ENCODE measurements around the gene PGBD1.

Gene PGBD1, protein sequence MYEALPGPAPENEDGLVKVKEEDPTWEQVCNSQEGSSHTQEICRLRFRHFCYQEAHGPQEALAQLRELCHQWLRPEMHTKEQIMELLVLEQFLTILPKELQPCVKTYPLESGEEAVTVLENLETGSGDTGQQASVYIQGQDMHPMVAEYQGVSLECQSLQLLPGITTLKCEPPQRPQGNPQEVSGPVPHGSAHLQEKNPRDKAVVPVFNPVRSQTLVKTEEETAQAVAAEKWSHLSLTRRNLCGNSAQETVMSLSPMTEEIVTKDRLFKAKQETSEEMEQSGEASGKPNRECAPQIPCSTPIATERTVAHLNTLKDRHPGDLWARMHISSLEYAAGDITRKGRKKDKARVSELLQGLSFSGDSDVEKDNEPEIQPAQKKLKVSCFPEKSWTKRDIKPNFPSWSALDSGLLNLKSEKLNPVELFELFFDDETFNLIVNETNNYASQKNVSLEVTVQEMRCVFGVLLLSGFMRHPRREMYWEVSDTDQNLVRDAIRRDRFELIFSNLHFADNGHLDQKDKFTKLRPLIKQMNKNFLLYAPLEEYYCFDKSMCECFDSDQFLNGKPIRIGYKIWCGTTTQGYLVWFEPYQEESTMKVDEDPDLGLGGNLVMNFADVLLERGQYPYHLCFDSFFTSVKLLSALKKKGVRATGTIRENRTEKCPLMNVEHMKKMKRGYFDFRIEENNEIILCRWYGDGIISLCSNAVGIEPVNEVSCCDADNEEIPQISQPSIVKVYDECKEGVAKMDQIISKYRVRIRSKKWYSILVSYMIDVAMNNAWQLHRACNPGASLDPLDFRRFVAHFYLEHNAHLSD

DNA sequence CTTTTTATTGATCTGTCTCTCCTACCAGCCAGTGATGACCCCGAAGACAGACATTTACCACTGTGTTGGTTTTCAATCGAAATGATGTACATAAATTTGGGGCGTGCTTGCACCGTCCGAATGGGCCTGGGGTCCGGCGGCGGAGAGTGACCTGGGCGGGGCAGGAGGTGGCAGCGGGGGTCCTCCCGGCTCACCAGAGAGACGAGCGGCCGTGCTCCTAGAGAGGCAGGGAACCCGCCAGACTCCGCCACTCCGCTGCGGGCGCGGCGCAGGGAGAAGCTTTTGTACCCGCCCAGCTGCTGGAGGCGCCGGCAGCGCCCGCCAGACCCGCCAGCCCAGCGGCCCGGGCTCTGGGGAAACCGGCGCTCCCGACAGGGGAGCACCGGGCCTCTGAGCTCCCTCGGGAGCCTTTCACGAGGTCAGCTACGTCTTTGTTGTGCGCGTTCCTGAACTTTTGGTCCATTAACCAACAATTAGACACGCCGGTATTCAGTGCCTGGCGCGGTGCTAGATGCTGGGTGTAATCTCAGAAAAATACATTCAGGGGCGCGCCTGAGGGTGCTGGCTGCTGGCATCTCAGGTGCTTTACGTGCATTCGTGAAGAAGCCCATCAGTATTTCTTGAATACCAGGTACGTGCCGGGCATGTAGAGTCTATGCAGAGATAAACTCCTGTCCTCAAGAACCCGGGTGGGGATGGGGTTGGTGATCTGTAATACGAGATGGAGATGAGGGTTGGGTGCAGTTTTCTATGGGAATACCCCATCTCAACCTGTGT, at the start of gene PGBD1:
PGBD1 (plus strand) TSS at position 285 of the 777 bp plus-strand sequence. CDS start 2,242 bp downstream, outside the sequence.
- peak within 1 kb of the TSS; percentile 83 for H3K4me3 ChIP-seq (ENCODE audit: control insufficient read depth, low read depth, low read length)
- TF ChIP-seq, protein P1, sequence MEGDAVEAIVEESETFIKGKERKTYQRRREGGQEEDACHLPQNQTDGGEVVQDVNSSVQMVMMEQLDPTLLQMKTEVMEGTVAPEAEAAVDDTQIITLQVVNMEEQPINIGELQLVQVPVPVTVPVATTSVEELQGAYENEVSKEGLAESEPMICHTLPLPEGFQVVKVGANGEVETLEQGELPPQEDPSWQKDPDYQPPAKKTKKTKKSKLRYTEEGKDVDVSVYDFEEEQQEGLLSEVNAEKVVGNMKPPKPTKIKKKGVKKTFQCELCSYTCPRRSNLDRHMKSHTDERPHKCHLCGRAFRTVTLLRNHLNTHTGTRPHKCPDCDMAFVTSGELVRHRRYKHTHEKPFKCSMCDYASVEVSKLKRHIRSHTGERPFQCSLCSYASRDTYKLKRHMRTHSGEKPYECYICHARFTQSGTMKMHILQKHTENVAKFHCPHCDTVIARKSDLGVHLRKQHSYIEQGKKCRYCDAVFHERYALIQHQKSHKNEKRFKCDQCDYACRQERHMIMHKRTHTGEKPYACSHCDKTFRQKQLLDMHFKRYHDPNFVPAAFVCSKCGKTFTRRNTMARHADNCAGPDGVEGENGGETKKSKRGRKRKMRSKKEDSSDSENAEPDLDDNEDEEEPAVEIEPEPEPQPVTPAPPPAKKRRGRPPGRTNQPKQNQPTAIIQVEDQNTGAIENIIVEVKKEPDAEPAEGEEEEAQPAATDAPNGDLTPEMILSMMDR (conservative IDR thresholded peaks at IDR 0.05; ENCODE audit: control insufficient read depth, insufficient read depth, low read depth, low read length), result no peak
- peak; percentile 74 for DNase-seq (ENCODE audit: low read depth)

DNA sequence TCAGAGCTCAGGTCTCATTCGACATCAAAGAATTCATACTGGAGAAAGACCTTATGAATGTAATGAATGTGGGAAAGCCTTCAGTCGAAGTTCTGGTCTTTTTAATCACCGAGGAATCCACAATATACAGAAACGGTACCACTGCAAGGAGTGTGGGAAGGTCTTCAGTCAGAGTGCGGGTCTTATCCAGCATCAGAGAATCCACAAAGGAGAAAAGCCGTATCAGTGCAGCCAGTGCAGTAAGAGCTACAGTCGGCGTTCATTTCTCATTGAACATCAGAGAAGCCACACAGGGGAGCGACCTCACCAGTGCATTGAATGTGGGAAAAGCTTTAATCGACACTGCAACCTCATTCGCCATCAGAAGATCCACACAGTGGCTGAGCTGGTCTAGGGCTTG, 48.6 kb upstream of the PGBD1 start:
- TF ChIP-seq, protein P1 (conservative IDR thresholded peaks at IDR 0.05; ENCODE audit: control insufficient read depth, insufficient read depth, low read depth, low read length), result no peak
- H3K4me3 ChIP-seq (ENCODE audit: control insufficient read depth, low read depth, low read length), result no peak overlapping the region
- no peak for DNase-seq (ENCODE audit: low read depth)

DNA sequence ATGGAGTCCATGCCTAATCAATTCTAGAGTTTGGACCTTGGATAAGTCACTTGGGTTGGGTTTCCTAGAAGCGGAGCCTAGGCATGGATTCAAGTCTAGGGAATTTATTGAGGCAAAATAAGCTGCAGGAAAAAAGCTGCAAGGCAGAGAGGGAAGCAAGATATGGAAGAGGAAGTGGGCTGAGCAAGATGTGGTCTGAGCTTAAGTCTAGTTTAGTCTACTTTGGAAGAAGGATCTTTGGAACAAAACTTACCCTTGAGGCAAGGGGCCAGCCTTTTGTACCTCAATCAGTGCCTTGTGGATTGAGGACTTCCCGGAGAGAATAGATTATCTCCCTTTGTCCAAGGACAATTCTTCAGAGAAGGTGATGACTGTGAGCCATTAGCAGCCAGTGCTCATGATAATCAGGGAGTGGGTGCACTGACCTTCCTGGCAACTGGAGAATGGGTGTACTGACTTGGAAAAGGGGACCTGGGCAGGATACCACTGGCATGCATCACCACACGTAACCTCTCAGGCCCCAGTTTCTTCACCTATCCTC, 45.4 kb upstream of the PGBD1 start:
- H3K4me3 ChIP-seq (ENCODE audit: control insufficient read depth, low read depth, low read length), result no peak overlapping the region
- TF ChIP-seq, protein P1 (conservative IDR thresholded peaks at IDR 0.05; ENCODE audit: control insufficient read depth, insufficient read depth, low read depth, low read length), result no peak
- DNase-seq (ENCODE audit: low read depth), result no peak

DNA sequence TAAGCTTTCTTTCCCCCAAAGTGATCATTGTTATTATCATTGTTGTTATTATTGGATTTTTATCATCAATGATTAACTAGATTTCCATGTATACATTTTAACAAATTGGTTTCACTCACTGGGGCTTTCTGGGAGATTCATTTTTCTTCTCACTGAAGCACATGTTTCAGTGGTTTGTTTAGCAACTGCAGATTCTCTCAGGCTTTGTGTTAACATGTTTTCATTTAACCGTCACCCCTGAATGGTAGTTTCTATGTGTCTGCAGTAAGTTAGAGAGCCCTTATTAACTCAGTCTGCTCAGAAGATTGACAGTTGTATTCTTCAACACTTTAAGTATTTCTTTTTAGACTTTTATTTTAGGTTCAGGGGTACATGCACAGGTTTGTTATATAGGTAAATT, 41.7 kb upstream of the PGBD1 start:
- DNase-seq (ENCODE audit: low read depth), result no peak
- TF ChIP-seq, protein P1 (conservative IDR thresholded peaks at IDR 0.05; ENCODE audit: control insufficient read depth, insufficient read depth, low read depth, low read length), result no peak
- no peak overlapping the region for H3K4me3 ChIP-seq (ENCODE audit: control insufficient read depth, low read depth, low read length)

DNA sequence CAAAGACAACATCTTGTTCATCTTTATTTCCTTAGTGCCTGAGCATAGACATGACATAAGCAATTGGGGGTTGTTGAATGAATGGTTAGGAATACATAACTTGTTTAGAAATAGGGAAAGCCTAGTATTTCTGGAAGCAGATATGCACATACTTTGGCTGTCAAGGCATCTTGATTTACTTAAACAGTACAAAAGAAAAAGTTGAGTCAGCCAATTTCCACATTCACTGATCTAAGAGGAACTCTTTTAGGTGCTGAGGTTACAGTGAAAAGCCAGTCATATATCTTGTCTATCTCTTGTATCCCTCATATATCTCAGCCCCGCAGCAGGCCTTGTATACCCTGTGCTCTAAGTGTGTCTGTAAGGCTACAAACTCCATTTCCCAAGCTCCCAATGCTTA, 40.9 kb upstream of the PGBD1 start:
- TF ChIP-seq, protein P1 (conservative IDR thresholded peaks at IDR 0.05; ENCODE audit: control insufficient read depth, insufficient read depth, low read depth, low read length), result no peak
- H3K4me3 ChIP-seq (ENCODE audit: control insufficient read depth, low read depth, low read length), result no peak overlapping the region
- no peak for DNase-seq (ENCODE audit: low read depth)

DNA sequence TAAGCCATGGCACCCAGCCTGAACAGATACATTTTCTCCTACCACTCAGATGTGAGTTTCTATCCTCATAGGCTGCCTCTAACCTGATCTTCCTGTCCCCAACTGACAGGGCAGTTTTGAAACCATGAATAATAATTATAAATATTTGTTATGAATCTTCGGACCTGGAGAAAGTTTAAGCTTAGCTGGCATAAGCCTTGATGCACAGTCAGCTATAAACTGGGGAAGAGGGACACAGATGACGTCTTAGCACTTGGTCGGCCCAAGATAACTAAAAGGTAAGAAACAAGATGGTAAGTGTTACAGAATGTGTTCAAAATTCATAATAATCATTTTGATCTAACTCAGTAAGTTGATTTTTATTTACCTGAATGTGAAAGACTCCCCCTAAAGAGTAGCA, 37.4 kb upstream of the PGBD1 start:
- DNase-seq (ENCODE audit: low read depth), result no peak
- TF ChIP-seq, protein P1 (conservative IDR thresholded peaks at IDR 0.05; ENCODE audit: control insufficient read depth, insufficient read depth, low read depth, low read length), result no peak

More for the DNA sequence above, 37.4 kb upstream of the PGBD1 start:
- H3K4me3 ChIP-seq (ENCODE audit: control insufficient read depth, low read depth, low read length), result no peak overlapping the region

Measured in fibroblast of mammary gland (primary cell).